GM12891 (cell line): ENCODE data around the gene ATP6AP1.

Experiments
- POLR2A ChIP-seq: IDR thresholded peaks from 2 replicates; pipeline ENCODE4 v1.6.1; 2011; ENCODE audit warnings: low read depth, low read length, control low read depth
- POLR2AphosphoS5 ChIP-seq: IDR thresholded peaks from 2 replicates; pipeline ENCODE4 v1.6.1; 2011; ENCODE audit warnings: low read depth, low read length, control low read depth

- TF ChIP-seq POLR2A (no peak), POLR2AphosphoS5 (no peak)
Measured at GRCh38 chrX:154485150-154486051, 56.9 kb downstream of the ATP6AP1 start.
